ENCODE results near the gene OR10A3.
A peak's percentile ranks its signal among the peaks of the same experiment; 100 is the strongest.

OR10A3 gene

DNA sequence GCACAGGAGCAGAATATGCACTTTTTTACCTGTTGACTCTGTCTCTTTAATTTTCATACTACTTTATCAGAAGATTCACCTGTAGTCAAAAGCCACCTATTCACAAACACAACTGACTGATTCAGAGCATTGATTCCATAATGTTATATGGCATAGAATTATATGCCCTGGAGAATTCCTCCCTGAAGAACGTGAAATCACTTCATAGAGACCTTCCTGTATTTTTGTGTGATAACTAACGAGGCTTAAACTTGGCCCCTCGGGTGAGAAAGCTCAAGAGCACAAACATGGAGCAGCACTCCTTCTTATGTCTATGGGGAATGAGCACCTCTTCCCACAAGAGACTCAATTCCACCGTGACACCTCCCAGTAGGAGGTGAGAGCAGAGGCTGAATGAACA, 10.3 kb downstream of the OR10A3 start, which contains the start of gene OR10A6:
Gene OR10A6, minus strand, starts transcription at position 101 of the 400 bp plus-strand sequence. CDS start 2,606 bp downstream, outside the sequence.
- DNase-seq, result no peak

GRCh38 chr11:7927635-7928034, 13.9 kb downstream of the OR10A3 start:
- DNase-seq, result no peak

- no peak for DNase-seq
Observed at GRCh38 chr11:7924536-7924935, 17.0 kb downstream of the OR10A3 start.

DNA sequence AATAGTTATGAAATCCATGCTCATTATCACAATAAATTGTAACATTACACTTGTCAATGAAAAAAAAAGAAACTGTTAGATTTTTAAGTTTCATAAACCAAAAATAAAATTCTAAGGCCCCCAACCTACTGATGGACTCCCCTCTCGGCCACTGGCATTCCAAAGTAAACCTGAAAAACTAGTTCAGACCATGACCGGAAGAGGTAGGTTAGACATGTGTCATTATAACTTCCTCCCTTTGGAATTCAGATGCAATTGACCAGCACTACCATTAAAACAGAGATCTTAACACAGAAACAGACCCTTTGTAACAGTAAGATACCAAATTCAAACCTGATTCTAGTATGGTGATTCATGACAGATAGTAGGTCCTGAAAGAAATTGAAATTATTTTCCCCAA, 23.4 kb downstream of the OR10A3 start:
- DNase-seq, result no peak

GRCh38 chr11:7911011-7911410, 30.5 kb downstream of the OR10A3 start:
- DNase-seq, result no peak

DNA sequence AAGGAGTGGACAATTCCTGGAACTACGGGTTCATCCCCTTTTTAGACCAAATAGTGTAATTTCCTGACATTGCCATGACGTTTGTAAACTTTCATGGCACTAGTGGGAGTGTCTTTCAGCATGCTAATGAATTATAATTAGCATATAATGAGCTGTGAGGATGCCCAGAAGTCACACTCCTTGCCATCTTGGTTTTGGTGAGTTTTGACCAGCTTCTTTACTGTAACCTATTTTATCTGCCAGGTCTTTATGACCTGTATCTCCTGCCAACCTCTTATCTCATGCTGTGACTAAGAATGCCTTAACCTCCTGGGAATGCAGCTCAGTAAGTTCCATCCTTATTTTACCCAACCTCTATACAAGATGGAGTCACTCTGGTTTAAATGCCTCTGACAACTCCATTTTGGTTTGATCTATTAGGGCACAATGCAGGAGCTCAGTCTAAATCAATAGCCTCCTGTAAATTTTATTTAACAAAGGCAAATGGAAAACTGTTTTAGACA, 31.2 kb downstream of the OR10A3 start:
- DNase-seq, result no peak

DNA sequence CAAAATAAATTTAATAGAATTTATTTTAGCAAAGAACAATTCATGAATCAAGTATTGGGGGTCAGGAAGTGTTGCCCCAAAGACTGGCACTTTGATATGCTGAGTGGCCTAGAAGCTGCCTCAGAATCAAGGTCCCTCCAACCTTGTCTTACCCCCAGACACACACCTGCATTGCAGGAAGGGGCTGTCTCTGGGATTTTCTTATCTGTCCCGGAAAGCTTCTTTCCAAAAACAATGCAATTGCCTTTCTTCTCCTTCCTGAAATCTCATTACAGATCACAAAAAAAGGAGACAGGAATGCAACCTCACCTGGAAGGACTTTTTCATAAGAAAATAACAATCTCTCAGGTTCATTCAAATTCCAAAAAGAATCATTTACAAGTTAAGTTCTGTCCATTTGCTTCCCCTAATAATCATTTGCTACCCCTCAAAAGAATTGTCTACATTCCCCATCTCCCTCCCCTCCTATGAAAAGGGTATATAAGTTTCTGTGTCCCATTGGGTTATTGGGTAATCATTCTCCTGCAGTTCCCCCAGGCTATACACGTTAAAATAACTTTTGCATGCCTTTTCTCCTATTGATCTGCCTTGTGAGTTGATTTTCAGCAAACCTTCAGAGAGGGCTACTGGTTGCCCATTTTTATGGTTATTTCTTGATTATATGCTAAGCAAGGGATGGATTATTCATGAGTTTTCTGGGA, 31.8 kb downstream of the OR10A3 start:
- no peak for DNase-seq

- no peak for DNase-seq
Observed at GRCh38 chr11:7907121-7907520, 34.4 kb downstream of the OR10A3 start.

DNA sequence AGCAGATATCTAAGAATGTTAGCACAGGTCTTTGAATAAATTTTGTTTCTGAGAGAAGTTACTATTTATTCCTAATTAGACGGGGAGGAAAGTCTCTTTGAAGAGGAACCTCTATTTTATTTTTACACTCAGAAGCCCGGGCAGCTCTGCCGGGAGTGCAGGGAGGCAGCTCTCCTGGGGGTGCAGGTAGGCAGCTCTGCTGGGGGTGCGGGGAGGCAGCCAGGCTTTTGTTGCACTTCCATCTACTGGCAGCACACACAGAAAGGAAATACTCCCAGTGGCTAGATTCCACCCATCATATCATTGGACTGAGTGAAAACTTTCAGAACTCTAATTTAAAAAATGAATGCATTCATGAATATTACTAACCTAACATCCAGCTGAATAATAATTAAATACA, 35.0 kb downstream of the OR10A3 start:
- DNase-seq, result no peak

DNA sequence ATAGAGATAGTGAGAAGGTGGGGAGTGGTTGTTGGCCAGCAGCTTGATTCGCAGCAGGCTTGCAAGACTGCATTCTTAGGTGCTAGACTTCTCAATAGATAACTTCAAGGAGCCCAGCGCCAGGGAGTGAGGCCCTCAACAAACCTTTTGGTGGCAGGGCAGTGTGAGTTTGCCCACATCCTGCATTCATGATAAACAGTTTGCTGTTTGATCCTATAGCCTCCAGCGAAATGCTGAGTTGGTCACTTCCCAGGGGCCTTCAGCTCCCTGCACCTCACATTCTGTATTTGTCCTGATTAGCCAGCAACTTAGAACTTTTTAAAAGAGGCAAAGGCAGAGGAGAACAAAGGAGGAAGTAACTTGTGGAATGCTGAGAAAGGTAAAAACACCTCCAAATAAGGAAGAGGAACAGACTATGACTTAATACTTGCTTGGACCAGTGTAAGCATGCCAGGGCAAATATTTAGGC, 35.5 kb downstream of the OR10A3 start:
- DNase-seq, result no peak

GRCh38 chr11:7905549-7905948, 36.0 kb downstream of the OR10A3 start:
- DNase-seq, result no peak

GRCh38 chr11:7904917-7905316, 36.6 kb downstream of the OR10A3 start:
- DNase-seq, result no peak

DNA sequence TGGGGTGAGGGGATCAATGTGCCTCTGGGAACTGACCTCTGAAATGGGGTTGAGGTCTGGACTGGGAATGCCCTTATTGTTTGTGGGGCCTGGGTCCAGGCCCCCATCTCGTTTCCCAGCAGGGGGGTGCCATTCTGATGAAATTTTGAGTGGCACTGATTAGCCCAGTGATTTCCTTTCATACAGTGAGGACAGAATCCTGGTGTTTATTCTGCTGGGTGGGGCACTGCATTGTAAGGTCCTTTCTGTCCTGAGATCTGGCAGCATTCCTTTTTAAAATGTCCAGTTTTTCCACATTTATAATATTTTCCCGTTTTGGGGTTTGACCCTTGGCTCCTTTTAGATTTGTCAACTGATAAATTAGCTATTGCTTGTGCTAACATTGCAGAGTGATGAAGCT, 37.6 kb downstream of the OR10A3 start:
- DNase-seq, result no peak

DNA sequence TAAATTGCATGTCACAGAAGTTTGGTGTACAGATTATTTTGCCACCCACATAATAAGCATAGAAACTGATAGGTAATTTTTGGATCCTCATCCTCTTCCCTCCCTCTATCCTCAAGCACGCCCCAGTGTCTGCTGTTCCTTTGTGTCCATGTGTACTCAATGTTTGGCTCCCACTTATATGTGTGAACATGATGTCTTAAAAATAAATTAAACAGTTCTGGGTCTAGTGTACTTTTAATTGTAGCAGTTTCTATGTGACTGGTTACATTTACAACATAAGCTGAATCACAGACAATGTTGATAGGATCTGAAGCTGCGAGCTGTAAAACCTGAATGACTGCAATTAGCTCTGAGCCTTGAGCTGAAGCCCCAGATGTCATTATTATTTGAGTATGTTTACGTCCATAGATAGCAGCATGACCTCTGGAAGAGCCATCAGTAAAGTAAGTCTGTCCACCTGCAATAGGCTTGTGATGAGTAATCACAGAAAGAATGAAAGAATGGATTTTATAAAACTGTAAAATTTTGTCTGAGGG, 40.1 kb downstream of the OR10A3 start:
- no peak for DNase-seq

- DNase-seq, result no peak
Observed at GRCh38 chr11:7900686-7901085, 40.8 kb downstream of the OR10A3 start.

DNA sequence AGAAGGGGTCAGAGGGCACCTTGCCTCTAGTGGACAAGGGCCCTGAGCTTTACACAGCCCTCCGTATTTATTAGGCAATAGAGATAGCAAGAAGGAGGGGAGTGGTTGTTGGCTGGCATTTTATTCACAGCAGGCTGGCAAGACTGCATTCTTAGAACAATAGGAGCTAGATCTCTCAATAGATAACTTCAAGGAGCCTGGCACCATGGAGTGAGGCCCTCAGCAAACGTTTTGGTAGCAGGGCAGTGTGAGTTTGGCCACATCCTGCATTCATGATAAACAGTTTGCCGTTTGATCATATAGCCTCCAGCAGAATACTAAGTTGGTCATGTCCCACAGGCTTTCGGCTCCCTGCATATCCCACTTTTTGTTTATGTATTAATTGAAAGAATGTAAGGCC, 42.1 kb downstream of the OR10A3 start:
- DNase-seq, result no peak

- no peak for DNase-seq
Observed at GRCh38 chr11:7898666-7899283, 42.7 kb downstream of the OR10A3 start.

GRCh38 chr11:7896009-7896785, 45.3 kb downstream of the OR10A3 start:
- DNase-seq, result no peak

GRCh38 chr11:7894251-7894650, 47.3 kb downstream of the OR10A3 start:
- no peak for DNase-seq

- no peak for DNase-seq
Observed at GRCh38 chr11:7893796-7894195, 47.7 kb downstream of the OR10A3 start.

DNA sequence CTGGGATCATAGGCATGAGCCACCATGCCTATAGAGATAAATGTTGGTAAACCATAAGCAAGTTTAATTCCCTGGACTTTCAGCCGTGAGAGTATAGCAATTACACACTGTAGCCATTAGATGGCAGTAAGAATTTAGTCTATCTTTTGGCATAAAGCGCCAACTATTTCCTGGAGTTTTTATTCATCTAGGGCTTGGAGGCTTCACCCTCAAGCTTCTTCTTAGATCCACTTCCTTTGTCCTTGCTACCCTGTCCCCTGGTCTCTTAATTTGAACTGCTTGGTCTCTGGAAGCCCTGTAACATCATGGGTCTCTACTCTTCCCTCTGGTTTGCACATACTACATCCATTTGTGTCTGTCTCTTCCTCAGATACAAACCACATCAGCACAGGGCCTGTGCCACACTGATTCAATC, 48.7 kb downstream of the OR10A3 start:
- DNase-seq, result peak; percentile 20 to 76

DNA sequence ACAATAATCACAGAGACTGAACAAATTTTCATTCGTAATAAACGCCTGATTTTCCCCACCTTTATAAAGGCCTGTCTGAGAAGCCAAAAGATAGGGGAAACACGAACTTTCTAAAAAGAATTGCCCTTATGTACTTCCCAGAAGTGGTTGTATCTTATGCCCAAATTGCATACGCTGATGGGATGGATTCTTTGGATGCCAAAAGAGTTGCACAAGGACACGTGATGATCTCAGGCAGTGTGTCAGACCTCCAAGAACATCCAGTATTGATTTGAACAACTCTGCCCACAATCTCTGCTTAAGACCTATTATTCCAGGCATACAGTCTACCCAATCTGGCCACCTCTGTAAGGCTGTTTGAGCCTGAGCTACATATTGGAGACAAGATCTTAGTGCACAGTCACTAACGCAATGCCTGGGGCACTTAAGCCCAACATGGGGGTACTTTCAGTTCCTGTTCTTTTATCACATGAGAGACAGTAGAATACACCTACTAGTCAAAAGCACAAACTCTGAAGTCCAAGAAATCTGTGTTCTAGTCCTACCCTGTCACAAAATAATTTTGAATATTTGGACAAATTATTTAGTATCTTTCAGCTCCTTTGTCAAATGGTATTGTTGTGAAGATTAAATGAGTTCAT, 49.3 kb downstream of the OR10A3 start:
- no peak for DNase-seq
